OCI-LY3 (cell line): ENCODE measurements around the gene HIRIP3.

ENCODE experiments used
- CTCF ChIP-seq: fragments of 200-600, 300-600 bp; sonication (generic); IDR thresholded peaks from 2 replicates; pipeline ENCODE4 v1.5.1; 2014; ENCODE audit warnings: antibody characterized with exemption, low read length, low read depth
- EZH2phosphoT487 ChIP-seq: fragments of 200-600 bp; shearing (Covaris generic); IDR thresholded peaks from 2 replicates; pipeline ENCODE4 v1.6.1; 2018; ENCODE audit warnings: antibody characterized with exemption, mixed run types, low read depth

- TF ChIP-seq CTCF (no peak), EZH2phosphoT487 (no peak)
Measured at GRCh38 chr16:29995911-29996765, 721 bp upstream of the HIRIP3 start, which contains the start of gene INO80E.
